ENCODE data around the gene NPFFR1.

DNA sequence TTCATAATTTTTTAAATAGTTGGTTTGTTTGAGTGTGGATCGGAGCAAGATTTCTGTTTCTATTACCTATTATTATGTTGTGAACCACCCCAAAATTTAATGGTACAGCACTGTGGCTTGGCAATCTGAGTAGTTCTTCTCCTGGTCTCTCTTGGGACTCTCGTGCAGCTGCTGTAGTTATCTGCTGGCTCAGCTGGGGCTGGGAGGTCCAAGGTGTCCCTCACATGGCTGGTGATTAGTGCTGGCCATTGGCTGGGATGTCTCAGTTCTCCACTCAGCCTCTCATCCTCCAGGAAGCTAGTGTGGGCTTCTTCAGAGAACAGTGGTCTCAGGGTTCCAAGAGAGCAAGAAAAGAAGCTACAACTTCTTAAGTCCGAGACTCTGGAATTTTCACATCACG, 15.4 kb downstream of the NPFFR1 start:
- TF ChIP-seq EZH2phosphoT487 (IDR thresholded peaks at IDR 0.05; ENCODE audit: borderline replicate concordance, low read depth, low read length) (no peak), CTCF (conservative IDR thresholded peaks at IDR 0.05; ENCODE audit: low read length) (no peak)
